ENCODE measurements around the gene UBR4.

DNA sequence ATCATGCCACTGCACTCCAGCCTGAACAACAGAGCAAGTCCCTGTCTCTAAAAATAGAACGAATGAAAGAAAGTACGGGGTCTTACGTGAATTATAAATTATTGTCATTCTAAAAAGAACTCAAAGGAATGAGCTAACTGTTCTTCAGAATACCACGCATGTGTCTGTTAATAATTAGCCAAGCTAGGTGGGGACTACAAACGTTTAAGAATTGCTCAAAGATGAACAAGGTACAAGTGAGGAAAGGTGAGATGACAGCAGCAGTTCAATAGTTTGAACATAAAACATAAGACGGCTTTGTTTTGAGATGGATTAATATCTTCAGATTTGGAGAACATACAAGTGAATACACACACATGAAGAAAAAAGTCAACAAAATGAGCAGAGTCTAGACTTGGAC, 79.6 kb downstream of the UBR4 start:
- TF ChIP-seq, protein P1, sequence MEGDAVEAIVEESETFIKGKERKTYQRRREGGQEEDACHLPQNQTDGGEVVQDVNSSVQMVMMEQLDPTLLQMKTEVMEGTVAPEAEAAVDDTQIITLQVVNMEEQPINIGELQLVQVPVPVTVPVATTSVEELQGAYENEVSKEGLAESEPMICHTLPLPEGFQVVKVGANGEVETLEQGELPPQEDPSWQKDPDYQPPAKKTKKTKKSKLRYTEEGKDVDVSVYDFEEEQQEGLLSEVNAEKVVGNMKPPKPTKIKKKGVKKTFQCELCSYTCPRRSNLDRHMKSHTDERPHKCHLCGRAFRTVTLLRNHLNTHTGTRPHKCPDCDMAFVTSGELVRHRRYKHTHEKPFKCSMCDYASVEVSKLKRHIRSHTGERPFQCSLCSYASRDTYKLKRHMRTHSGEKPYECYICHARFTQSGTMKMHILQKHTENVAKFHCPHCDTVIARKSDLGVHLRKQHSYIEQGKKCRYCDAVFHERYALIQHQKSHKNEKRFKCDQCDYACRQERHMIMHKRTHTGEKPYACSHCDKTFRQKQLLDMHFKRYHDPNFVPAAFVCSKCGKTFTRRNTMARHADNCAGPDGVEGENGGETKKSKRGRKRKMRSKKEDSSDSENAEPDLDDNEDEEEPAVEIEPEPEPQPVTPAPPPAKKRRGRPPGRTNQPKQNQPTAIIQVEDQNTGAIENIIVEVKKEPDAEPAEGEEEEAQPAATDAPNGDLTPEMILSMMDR (IDR thresholded peaks at IDR 0.05; ENCODE audit: borderline replicate concordance, extremely low read depth, low read length, poor library complexity, severe bottlenecking), result no peak
- no peak for TF ChIP-seq EZH2 (IDR thresholded peaks at IDR 0.05; ENCODE audit: borderline replicate concordance, low read depth, low read length, severe bottlenecking)
